Measurements from ENCODE around the gene CORO2A. TPM values are rescaled to one million over a fixed set of nuclear protein-coding genes. Genes with fewer than 3 reads are reported as not detected.

The CORO2A gene
- total and polyA plus RNA-seq, 10 donors, result 1.3 to 11.0 (median 6.1) TPM

DNA sequence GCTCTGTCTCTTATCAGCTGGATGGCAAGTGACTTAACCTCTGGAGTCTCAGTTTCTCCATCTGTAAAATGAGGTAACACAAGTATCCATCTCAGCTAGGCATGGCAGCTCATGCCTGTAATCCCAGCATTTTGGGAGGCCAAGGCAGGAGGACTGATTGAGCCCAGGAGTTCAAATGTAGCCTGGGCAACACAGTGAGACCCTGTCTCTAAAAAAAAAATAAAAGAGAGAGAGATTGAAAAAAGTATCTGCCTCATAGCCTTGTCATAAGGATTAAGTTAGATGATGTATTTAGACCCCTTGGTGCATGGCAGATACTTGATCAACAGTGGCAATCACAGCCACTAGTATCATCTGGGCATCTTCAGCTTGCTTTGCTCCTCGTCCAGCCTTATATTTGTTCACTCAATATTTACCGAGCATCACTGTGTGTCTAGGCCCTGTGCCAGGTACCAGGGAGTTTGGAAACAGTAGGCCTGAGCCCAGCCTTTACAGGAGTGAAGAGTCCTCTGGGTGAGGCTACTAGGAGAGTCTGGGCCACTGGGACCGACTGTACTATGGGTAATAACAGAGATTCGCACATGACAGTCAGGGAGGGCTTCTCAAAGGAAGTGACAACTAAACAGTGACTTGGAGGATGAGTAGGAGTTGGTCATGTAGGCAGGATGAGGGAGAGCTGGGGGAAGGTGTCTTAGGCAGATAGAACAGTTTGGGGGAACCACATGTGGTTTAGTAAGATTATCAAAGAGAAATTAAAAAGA is 34.2 kb downstream of the CORO2A start:
- H3K36me3 ChIP-seq, result peaks cover 0 to 37% (median 2%) of the 10 kb centered on the region in 6 donors
- WGBS, 5 donors, result 70 to 89% (median 81%) methylated on average over 4 of the region's 4 CpGs
- TF ChIP-seq CTCF (IDR thresholded peaks at IDR 0.05 in 8 of 11, conservative IDR thresholded peaks at IDR 0.05 in 3 of 11), result no peak
- TF ChIP-seq POLR2AphosphoS5 (IDR thresholded peaks at IDR 0.05), result no peak
- no peak for TF ChIP-seq POLR2A (IDR thresholded peaks at IDR 0.05)
- H3K27me3 ChIP-seq (replicated peaks in 1 of 7), result no peaks in the 10 kb centered on the region
- no peak overlapping the region for H3K27ac ChIP-seq
- DNase-seq, result no peak
- no peak overlapping the region for H3K4me3 ChIP-seq
- H3K4me1 ChIP-seq, result no peaks in the 10 kb centered on the region
- intact Hi-C loops (cut with DNase I; ENCODE audit: low total_unique reads), result no loop called here
- no peaks in the 10 kb centered on the region for H3K9me3 ChIP-seq

- no peak overlapping the region for H3K4me3 ChIP-seq
- intact Hi-C loops (cut with DNase I; ENCODE audit: low total_unique reads), result no loop called here
- no peak overlapping the region for H3K27ac ChIP-seq
- H3K27me3 ChIP-seq (replicated peaks in 1 of 7), result no peaks in the 10 kb centered on the region
- WGBS, 5 donors, result 93 to 98% (median 94%) methylated on average over 10 of the region's 10 CpGs
- no peak for DNase-seq
- no peaks in the 10 kb centered on the region for H3K4me1 ChIP-seq
- H3K9me3 ChIP-seq, result no peaks in the 10 kb centered on the region
- TF ChIP-seq CTCF (IDR thresholded peaks at IDR 0.05 in 8 of 11, conservative IDR thresholded peaks at IDR 0.05 in 3 of 11) (no peak), POLR2A (IDR thresholded peaks at IDR 0.05) (no peak), POLR2AphosphoS5 (IDR thresholded peaks at IDR 0.05) (no peak)
- H3K36me3 ChIP-seq, result peaks cover 0 to 38% (median 2%) of the 10 kb centered on the region in 6 donors
These were observed 35.1 kb downstream of the CORO2A start for GRCh38 chr9:98157372-98157771.

DNA sequence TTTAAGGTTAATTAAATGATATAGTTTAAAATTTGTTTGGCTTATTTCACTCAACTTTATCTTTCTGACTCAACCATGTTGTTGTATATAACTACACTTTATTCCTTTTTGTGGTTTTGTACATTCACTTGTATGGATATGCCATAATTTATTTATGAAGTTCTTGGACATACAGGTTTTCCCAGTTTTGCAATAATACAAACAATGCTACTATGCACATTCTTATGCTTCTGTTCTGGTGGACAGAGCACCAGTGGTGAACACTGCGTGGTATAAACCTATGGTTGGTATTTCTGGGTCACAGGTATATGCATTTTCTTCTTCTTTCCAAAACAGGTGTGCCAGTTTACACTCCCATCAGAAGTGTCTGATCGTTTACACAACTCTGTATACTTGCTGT is 37.8 kb downstream of the CORO2A start:
- H3K4me1 ChIP-seq, result no peaks in the 10 kb centered on the region
- intact Hi-C loops (cut with DNase I; ENCODE audit: low total_unique reads), result no loop called here
- 93 to 100% (median 94%) methylated on average over 2 of the region's 2 CpGs for WGBS, 5 donors

More for the DNA sequence above, 37.8 kb downstream of the CORO2A start:
- no peak for TF ChIP-seq CTCF (IDR thresholded peaks at IDR 0.05 in 8 of 11, conservative IDR thresholded peaks at IDR 0.05 in 3 of 11)
- no peak for TF ChIP-seq POLR2A (IDR thresholded peaks at IDR 0.05)
- TF ChIP-seq POLR2AphosphoS5 (IDR thresholded peaks at IDR 0.05), result no peak
- Histone ChIP-seq H3K4me3 (no peak overlapping the region), H3K27ac (no peak overlapping the region), H3K36me3 (peaks cover 0 to 42% (median 2%) of the 10 kb centered on the region in 6 donors), H3K9me3 (no peaks in the 10 kb centered on the region), H3K27me3 (replicated peaks in 1 of 7) (no peaks in the 10 kb centered on the region)
- no peak for DNase-seq

Measured in spleen (tissue), 11 donors.